H1 (cell line): ENCODE data around the gene ZC3H7B.

Experiments used
- EP300 ChIP-seq, 2 experiments: IDR thresholded peaks; 1 replicate in 1 of 2; 2 replicates in 1 of 2; pipeline ENCODE4 v1.6.1; 2011 to 2012; ENCODE audit warnings: low read depth in 2 of 2, low read length in 2 of 2, mild to moderate bottlenecking in 2 of 2, borderline replicate concordance in 1 of 2, inconsistent platforms in 1 of 2, moderate library complexity in 1 of 2
- EZH2 ChIP-seq: fragments of 200-600 bp; sonication (generic); IDR thresholded peaks from 2 replicates; pipeline ENCODE4 v1.7.1; 2012; ENCODE audit warnings: low read depth, mild to moderate bottlenecking, moderate library complexity, low read length, inconsistent platforms; ENCODE audit not compliant: severe bottlenecking
- FOSL1 ChIP-seq: IDR thresholded peaks from 2 replicates; pipeline ENCODE4 v1.6.1; 2011; ENCODE audit warnings: mild to moderate bottlenecking, low read depth, low read length, moderate library complexity; ENCODE audit not compliant: insufficient read depth
- GABPA ChIP-seq: IDR thresholded peaks from 2 replicates; pipeline ENCODE4 v1.6.1; 2011; ENCODE audit warnings: mild to moderate bottlenecking, low read length, moderate library complexity, borderline replicate concordance; ENCODE audit not compliant: insufficient read depth
- JUND ChIP-seq: IDR thresholded peaks from 2 replicates; pipeline ENCODE4 v1.6.1; 2011; ENCODE audit warnings: mild to moderate bottlenecking, improper control_type of control experiment, low read length
- POLR2A ChIP-seq, 2 experiments: IDR thresholded peaks; 1 replicate in 1 of 2; 2 replicates in 1 of 2; pipeline ENCODE4 v1.6.1; 2011; ENCODE audit warnings: low read depth in 2 of 2, low read length in 2 of 2, mild to moderate bottlenecking in 2 of 2; ENCODE audit errors: control extremely low read depth in 1 of 2
- RFX5 ChIP-seq: IDR thresholded peaks from 2 replicates; pipeline ENCODE4 v1.6.1; 2011; ENCODE audit warnings: low read depth, low read length, improper control_type of control experiment, borderline replicate concordance
- TAF1 ChIP-seq: IDR thresholded peaks from 2 replicates; pipeline ENCODE4 v1.6.1; 2011; ENCODE audit warnings: mild to moderate bottlenecking, low read depth, low read length
- YY1 ChIP-seq: IDR thresholded peaks from 2 replicates; pipeline ENCODE4 v1.6.1; 2011; ENCODE audit warnings: low read depth, mild to moderate bottlenecking, low read length
- ZNF274 ChIP-seq: IDR thresholded peaks from 2 replicates; pipeline ENCODE4 v1.7.0; 2012; ENCODE audit warnings: low read length, borderline replicate concordance; ENCODE audit errors: extremely low read depth
- TF ChIP-seq, protein P1 (sequence below), 3 experiments: IDR thresholded peaks; 1 replicate in 2 of 3; 2 replicates in 1 of 3; pipeline versions ENCODE4 v1.5.1 to v1.6.1; 2011; ENCODE audit warnings: low read length in 3 of 3, mild to moderate bottlenecking in 3 of 3, inconsistent platforms in 2 of 3, low read depth in 1 of 3, moderate library complexity in 1 of 3; ENCODE audit not compliant: insufficient read depth in 1 of 3; ENCODE audit errors: control extremely low read depth in 1 of 3
- TF ChIP-seq, protein P2 (sequence below): IDR thresholded peaks from 2 replicates; pipeline ENCODE4 v1.6.1; 2011; ENCODE audit warnings: low read length, improper control_type of control experiment

DNA sequence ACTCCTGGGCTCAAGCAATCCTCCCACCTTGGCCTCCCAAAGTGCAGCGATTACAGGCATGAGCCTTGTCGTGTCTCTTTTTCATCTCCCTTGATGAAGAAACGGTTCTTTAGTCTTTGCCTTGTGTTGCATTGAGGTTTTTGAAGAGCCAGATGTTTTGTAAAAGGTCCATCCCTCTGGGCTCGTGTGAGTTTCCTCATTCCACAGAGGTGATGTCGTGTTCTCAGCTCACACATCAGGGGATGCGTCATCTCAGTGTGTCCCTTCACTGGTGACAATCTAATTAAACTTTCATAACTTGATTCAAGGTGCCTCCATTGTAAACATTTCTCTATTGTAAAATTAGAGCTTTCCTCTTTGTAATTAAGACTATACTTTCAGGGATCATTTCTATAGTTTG lies 50.7 kb downstream of the ZC3H7B start:
- no peak for TF ChIP-seq RFX5
- TF ChIP-seq ZNF274, result no peak
- TF ChIP-seq, protein P1, sequence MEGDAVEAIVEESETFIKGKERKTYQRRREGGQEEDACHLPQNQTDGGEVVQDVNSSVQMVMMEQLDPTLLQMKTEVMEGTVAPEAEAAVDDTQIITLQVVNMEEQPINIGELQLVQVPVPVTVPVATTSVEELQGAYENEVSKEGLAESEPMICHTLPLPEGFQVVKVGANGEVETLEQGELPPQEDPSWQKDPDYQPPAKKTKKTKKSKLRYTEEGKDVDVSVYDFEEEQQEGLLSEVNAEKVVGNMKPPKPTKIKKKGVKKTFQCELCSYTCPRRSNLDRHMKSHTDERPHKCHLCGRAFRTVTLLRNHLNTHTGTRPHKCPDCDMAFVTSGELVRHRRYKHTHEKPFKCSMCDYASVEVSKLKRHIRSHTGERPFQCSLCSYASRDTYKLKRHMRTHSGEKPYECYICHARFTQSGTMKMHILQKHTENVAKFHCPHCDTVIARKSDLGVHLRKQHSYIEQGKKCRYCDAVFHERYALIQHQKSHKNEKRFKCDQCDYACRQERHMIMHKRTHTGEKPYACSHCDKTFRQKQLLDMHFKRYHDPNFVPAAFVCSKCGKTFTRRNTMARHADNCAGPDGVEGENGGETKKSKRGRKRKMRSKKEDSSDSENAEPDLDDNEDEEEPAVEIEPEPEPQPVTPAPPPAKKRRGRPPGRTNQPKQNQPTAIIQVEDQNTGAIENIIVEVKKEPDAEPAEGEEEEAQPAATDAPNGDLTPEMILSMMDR (IDR thresholded peaks at IDR 0.05; ENCODE audit: control extremely low read depth in 1 of 3, insufficient read depth in 1 of 3, low read depth in 1 of 3, low read length in 3 of 3), result no peak
- no peak for TF ChIP-seq EZH2
- TF ChIP-seq FOSL1, result no peak
- TF ChIP-seq, protein P2, sequence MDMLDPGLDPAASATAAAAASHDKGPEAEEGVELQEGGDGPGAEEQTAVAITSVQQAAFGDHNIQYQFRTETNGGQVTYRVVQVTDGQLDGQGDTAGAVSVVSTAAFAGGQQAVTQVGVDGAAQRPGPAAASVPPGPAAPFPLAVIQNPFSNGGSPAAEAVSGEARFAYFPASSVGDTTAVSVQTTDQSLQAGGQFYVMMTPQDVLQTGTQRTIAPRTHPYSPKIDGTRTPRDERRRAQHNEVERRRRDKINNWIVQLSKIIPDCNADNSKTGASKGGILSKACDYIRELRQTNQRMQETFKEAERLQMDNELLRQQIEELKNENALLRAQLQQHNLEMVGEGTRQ, result no peak
- no peak for TF ChIP-seq EP300 (IDR thresholded peaks at IDR 0.05; ENCODE audit: borderline replicate concordance in 1 of 2, low read depth in 2 of 2, low read length in 2 of 2)
- no peak for TF ChIP-seq JUND
- TF ChIP-seq YY1, result no peak
- TF ChIP-seq TAF1, result no peak
- no peak for TF ChIP-seq GABPA
- TF ChIP-seq POLR2A (IDR thresholded peaks at IDR 0.05; ENCODE audit: control extremely low read depth in 1 of 2, low read depth in 2 of 2, low read length in 2 of 2), result no peak
